Activated CD4-positive, alpha-beta T cell treated with anti-CD3 and anti-CD28 coated beads, Interleukin-2, amount 50 U/mL, for 4 hours (primary cell): ENCODE data around the gene DMPK.
"Not testable (repeated sequence)": the region's sequence is repeated elsewhere in the genome, so short reads cannot be mapped to it uniquely, and the experiment has no call there.

Experiments used
- DNase-seq, 2 experiments: peaks; one replicate each; pipeline ENCODE4 v3.0.0-alpha.2; 2020

DMPK gene

DNA sequence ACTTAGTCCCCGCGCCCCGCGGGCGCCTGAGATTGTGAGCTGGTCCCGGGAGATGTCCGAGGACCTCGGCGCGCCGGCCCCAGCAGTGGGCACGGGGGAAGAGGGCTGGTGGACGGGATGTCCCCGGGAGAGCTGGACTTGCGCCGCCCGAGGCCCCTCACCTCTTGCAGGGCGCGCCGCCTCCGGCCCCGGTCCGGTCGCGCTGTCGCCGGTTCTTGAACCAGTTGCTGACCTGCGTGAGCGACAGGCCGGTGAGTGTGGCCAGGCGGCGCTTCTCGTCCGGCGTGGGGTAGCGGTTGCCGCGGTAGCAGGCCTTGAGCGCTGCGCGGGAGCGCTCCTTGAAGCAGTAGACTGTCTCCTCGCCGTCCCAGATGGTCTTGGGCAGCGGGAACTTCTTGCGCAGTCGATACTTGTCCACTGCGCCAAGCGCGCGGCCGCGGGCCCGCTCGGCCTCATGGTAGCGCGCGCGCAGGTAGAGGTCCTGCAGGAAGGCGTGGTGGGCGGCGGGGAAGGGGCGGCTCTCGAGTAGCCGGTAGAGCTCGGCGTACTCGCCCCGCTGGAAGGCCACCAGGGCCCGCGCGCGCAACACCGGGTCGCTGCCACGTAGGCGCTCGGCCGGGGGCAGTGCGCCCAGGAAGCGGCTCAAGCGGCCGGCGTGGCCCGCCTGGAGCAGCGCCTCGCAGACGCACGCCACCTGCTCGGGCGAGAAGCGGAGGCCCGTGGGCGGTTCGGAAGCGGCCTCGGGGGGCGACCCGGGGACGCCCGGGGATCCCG lies 14.2 kb downstream of the DMPK start:
- DNase-seq, result no peak

DNA sequence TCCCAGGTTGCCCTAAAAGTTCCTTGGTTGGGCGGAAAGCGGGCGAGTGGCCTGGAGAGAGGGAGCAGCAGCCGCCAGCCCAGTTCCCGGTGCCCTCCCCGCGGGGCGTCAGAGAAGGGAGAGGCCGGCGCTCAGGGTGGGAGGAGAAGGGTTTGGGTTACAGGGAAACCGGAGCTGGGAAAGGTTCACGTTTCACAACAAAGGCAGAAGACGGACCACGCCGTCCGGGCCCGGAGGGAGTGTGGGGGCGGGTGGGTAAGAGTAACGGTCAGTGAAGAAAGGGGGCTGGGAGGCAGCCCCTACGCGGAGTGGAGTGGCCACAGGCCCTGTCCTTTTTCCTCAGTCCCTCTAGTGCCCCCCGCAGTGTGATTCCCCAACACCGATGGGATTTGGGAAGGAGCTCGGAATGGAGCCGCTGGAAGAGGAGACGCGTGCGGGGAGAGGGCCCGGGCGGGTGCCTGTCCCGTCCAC lies 14.8 kb downstream of the DMPK start:
- DNase-seq, result no peak

DNA sequence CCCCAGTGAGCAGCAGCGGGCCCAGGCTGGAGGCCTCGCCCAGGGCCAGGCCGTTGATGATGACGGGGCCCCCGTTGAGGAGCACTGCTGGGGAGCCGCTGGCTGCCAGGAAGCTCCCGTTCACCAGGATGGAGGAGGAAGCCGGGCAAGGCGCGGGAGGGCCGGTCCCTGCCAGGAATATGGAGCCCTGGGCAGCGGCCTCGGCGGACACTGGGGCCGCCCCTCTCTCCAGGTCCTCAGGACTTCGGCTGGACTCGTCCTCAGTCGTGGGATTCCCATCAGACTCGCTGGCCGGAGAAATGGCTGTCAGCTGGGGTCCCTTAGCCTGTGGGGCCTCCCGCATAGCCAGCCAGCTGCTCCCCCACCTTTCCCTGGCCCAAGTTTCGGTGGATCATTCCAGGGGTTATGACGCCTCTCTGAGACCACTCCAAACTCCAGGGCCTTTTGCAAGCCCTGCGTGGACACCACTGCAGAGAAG lies 15.4 kb downstream of the DMPK start:
- DNase-seq, result no peak

DNA sequence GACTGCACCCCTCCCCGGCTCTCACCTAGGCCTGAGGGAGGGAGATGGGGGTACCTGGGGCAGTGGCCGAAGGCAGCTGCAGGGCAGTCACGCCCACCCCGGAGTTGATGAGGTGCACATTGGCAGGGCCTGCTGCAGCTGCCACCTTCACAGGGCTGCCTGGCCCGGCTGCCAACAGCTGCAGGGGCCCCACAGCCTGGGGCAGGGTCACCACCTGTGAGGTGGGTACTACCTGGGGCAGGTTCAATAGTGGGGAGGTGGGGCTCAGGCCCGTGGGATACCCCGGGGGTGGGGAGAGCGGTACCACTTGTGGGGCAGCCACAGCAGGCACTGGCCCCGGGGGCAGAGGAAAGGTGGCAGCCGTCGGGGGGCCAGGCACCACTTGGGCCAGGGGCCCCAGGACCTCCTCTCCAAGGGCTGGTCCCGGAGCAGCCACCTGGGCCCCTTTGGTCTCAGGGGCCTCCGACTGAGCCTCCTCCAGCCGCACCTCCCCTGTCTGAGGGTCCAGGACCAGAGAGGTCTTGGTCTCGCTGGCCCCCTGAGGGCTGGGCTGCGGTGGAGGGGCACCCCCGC lies 15.9 kb downstream of the DMPK start:
- no peak for DNase-seq

DNA sequence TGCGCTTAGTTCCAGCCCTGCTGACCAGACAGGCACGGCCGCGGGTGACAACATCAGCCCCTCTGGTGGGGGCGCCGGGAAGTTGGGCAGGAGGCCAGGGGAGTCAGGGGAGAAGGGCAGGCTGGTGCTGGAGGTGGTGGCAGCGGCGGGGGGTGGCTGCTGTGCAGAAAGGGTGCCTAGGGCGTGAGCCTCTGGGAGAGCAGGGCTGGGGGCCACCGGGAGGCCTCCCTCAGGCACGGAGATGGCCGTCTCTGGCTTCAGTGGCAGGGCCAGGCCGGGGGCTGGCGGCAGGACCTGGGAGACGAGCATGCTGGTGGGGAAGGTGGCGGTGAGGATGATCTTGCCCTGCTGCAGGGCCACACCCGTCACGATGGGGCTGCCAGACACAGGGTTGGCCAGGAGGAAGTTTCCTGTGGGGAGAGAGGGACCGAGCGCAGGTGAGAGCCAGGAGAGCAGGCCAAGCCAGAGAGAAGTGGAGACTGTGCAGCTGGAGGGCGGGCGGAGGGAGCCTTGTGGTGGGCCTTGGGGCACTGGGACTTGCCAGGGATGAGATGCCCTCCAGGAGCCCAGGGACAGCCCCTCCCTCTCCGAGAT lies 16.5 kb downstream of the DMPK start:
- no peak for DNase-seq

DNA sequence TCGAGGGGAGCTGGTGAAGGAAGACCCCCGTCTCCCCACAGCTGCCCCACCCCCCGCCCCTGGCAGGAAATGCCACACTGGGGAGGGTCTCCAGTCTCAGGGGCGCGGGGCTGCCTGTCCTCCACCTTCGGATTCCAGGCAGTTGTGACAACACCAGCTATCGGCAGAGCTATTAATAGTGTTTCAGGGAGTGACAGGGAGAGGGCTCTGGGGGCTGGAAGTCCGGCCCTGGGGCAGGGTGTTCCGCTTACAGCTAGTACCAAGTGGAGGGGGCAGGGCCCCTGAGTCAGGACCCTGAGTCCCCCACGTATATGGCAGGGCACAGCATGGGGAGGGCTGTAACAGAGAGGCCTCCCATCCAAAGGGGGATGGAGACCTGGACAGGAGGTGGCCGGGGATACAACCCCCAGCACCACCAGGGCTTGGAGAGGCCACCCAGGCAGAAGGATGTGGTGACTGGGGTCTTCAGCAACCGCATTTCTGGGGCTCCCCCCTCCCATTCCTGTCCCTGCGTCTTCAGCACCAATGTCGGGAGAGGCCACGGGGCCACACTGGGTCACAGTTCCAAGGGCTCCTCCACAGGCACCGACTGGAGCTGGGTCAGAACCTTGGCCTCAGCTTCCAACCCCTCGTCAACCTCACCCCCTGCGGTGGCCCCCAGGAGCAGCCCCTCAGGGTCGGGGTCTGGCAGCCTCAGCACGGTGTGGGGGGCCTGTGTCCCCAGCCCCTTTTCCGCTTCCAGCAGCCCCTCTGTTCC lies 17.2 kb downstream of the DMPK start:
- DNase-seq, result no peak

DNA sequence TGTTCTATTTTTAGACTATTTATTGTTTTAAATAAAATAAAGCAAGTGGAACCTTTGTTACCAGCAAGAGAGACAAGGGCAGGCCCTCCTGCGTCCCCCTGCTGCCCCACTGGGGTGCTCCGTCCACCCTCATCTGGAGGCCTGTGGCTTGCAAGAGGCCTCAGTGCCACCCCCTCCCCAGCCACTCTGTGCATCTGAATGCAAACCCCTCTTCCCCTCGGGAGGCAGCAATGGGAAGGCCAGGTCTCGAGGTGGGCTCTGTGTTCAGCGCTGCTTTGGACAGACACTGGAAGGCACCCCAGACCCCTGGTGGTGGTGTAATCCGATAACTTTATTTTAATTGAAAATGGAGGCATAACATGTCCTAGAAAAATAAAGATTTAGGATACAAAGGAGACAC lies 17.8 kb downstream of the DMPK start:
- no peak for DNase-seq

DNA sequence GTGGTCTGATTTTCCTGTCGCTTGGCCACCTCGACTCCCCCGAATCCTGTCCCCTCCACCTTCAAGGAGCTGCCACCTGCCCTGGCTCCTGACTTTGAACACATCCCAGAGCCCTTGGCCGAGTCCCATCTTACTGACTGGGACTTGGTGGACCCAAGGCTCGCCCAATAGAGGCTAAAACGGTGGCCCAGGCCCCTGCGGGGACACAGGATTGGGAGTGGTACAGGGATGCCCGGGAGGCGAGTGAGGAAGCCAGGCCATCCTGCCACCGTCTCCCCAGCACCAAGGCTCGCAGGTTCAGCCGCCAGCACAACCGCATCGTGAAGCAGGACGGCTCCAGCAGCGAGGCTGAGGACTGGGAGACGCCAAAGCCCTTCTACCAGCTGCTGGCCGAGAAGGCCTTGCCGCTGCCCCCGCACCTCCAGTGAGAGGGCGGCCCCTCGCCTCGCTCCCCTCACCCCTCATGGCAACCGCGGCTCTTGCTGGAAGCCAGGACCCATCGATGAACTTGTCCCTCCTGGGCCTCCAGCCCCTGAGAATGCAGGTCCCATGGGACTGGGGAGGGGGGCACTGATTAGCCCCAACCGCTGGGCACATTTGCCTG lies 18.5 kb downstream of the DMPK start:
- DNase-seq, result no peak

DNA sequence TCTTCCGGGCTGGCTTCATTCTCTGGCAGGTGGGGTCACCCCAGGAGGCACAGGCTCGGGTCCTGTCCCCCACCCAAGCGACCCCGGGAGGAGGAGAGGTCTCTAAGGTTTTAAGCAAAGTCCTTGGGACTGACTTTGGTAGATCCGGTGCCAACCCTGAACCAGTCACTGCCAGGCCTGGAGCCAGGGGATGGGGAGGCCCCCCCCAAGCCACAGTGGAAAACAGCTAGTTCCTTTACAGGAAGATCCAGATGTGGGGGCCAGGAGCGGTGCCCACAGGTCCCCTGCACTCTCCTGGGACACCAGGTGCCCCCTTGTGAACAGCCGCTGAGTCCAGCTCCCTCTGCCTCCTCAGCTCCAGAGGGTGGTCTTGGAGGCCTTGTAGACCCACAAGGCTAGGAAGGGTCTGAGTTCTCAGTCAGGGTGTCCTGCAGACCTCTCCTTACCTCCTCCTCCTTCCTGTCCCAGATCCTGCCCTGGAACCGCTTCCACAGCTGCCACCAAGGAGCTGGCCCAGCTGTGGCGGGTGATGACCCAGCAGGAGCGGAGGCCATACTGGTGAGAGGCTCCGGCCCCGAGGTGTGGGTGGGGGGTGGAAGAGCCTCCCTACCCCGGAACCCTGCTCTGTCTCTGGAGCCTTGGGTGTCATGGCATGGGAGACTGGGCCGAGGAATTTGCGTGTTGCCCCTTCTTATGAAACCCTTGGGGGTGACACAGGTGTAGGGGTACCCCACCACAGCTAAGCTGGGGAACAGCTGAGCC lies 19.2 kb downstream of the DMPK start:
- no peak for DNase-seq

DNA sequence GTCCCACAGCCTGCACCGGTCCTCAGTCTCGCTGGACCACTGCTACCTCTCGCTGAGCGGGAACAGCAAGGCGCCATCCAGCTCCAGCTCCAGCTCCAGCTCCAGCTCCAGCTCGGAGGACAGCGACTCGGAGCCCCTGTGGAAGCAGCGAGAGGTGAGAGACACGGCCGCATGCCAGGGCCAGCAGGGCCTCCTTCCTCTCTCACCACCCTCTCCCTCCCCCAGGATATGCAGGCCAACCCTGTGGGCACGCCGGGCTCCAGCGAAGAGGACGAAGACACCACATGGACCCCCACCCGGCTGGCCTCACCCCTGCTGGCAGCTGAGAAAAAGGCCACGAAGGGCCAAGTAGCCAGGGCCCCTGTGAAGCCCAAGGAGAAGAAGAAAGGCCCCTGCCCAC lies 20.6 kb downstream of the DMPK start:
- no peak for DNase-seq

DNA sequence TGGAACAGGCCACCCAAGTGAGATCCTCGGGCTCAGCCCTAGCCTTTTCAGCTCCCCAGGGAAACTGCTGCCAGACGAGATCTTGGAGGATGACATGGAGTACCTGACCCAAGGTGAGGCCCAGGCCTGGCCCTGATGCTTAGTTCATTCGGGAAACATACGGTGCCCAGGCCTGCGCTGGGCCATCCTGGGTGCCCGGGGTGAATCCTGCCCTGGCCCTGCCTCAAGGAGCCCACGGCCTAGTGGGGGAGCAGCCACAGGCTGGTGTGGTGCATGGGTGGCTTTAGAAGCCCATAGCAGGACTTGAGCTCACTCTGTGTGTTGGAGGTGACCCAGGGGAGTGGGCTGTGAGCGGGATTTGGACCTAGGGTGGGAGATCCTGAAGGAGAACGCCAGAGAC lies 23.4 kb downstream of the DMPK start:
- no peak for DNase-seq

DNA sequence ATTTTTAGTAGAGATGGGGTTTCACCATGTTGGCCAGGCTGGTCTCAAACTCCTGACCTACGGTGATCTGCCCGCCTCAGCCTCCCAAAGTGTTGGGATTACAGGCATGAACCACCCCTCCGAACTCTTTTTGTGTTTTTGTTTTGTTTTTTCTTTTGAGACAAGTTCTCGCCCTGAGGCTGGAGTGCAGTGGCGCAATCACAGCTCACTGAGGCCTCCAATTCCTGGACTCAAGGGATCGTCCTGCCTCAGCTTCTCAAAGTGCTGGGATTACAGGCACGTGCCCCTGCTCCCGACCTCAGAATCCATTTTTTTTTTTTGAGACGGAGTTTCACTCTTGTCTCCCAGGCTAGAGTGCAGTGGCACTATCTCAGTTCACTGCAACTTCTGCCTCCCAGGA lies 24.6 kb downstream of the DMPK start:
- DNase-seq, result no peak

DNA sequence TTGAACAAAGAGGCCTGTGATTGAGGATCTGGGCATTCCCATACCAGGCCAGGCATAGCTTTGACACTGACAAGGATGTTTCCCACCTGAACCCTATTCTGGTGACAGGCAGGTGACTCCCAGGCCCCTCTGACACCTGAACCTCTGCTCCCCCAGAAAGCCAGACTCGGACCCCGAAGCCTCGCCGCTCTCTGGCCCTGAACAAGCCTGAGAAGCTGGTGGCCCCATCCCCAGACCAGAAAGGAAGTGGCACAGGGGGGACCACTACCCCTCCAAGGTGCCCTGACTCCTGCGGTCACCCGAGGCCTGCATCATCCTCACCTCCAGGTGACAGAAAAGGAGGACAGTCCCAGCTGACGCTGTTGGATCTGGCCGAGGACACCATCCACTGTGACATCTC lies 28.0 kb downstream of the DMPK start:
- no peak for DNase-seq

DNA sequence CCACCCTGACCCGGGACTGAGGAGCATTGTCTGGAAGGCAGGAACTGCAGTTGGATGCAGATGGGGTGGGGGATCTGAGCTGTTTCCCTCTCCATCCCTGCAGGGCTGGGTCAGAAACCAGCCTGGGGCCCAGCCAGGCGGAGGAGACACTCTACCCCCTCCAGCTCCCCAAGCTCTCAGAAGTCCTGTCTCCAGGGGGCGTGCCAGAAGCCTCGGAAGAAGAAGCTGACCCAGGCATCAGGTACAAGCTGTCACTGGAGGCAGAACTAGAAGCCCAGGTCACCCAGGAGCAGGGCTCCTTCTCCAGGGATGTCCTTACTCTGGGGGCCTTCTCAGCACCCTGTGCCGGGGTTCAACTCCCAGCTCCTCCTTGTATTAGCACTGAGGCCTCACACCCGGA lies 28.7 kb downstream of the DMPK start:
- DNase-seq, result no peak

DNA sequence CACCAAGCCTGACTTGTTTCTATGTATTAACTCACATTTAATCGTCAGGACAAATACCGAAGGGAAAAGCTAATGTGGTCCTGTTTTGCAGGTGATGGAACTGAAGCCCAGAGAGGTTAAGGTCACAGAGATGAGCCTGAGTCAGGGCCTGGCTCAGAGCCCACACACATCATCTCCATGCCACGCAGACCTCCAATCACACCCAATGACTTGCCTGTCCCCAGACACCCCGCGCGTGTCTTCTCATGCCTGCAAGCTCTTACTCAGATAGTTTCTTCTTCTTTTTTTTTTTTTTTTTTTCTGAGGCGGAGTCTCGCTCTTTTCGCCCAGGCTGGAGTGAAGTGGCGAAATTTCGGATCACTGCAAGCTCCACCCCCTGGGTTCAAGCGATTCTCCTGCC lies 29.7 kb downstream of the DMPK start:
- no peak for DNase-seq

DNA sequence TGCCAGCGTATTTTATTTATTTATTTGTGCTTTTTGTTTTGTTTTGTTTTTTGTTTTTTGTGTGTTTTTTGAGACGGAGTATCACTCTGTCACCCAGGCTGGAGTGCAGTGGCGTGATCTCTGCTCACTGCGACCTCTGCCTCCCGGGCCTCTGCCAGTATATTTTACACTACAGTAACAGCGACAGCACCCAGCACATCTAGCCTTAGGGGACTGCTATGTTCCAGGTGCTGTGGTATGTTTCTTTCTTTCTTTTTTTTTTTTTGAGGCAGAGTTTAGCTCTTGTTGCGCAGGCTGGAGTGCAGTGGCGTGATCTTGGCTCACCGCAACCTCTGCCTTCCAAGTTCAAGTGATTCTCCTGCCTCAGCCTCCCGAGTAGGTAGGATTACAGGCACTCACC lies 30.8 kb downstream of the DMPK start:
- DNase-seq, result not testable (repeated sequence)

DNA sequence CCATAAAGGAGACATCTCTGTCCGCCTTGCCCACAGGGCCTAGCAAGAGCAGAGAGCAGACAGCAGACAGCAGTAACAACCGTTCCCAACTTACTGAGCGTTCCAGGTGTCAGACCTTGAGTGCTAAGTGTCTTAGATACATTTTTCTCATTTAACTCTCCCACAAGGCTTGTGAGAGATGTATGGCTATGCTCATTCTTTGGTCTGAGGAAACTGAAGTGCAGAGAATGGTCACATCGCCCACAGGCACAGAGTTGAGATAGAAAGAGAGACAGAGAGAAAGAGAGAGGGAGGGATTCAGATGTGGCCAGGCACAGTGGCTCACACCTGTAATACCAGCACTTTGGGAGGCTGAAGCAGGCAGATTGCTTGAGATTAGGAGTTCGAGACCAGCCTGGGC lies 34.8 kb downstream of the DMPK start:
- no peak for DNase-seq

DNA sequence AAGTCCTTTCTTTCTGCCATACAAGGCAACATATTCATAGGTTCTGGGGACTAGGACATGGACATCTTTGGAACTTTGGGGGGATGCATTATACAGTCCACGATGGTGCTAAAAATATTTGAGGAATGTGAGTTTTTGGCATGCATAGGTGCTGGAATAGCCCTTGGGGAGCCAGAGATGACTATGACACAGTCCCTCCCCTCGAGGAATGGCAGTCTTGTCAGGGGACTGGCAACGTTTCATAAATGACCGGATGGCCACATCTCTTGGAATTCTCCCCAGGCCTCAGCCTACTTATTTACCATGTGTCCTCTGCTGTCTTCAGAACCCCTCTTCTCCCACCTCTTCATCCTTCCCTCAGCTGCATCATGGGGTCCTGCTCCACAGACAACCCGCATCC lies 35.4 kb downstream of the DMPK start:
- DNase-seq, result no peak

DNA sequence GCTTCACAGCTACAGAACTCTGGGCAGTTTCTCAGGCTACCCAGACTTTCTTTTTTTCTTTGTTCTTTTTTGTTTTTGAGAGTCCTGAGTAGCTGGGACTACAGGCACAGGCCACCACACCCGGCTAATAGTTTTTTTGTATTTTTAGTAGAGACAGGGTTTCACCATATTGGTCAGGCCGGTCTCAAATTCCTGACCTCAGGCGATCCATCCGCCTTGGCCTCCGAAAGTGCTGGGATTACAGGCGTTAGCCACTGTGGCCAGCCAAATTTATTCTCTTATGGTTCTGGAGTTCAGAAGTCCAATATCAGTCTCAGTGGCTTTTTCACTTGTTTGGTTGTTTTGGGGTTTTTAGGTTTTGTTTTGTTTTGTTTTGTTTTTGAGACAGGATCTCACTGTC lies 36.7 kb downstream of the DMPK start:
- no peak for DNase-seq

DNA sequence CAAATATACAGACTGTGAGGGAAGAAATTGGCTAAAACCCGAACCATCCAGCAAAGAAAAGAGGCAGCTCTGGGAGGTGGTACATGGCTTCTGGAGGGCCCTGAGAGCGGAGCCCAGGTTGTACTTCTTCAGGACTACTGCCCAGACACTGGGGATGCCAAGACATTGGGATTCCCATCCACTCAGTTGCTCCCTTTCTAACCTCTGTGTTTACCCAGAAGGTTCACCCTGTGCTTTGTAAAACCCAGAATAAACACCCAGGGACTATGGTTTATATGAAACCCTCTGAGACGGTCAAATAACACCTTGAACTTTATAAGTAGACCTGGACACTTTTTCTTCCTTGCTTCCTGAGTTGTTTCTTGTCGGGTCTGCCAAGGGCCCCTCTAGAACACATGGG lies 39.3 kb downstream of the DMPK start:
- no peak for DNase-seq

DNA sequence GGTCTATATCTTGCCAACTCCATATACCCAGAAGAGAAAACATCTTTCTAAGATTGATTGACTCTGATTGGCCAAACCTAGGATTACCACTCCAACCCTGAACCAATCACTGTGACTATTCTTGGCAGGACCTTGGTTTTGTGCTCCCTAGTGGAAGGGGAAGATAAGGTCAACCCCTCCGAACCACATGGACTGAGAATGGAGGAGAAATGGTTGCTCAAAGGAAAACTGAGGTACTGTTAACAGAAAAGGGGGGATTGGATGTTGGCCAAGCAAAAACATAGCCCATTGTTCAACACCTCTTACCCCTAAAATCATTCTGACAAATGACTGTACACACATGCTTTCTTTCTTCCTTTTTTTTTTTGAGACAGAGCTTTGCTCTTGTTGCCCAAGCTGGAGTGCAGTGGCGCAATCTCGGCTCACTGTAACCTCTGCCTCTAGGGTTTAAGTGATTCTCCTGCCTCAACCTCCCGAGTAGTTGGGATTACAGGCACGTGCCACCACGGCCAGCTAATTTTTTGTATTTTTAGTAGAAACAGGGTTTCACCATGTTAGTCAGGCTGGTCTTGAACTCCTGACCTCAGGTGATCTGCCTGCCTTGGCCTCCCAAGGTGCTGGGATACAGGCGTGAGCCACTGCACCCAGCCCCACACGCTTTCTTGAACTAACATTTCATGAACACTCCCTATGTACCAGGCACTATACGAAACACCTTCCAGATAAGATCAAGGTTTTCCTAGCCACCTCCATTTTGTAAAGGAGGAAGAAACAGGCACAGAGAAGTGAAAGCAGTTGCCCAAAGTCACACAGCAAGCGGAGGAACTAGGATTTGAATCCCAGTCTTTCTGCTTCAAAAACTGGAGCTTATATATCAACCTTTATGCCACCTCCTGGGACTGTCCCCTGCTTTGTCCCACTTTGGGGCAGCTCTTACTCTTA lies 42.5 kb downstream of the DMPK start:
- DNase-seq, result no peak
